ENCODE measurements around the gene CEP112.

The CEP112 gene

GRCh38 chr17:65634533-65634932 lies 557.4 kb downstream of the CEP112 start:
- Histone ChIP-seq H3K27ac (ENCODE audit: low read length) (no peak overlapping the region), H3F3A (ENCODE audit: insufficient read depth, low read length) (no peaks in the 10 kb centered on the region), H3K4me1 (ENCODE audit: low read length) (no peaks in the 10 kb centered on the region), H4K20me1 (ENCODE audit: insufficient read depth, low read length) (no peaks in the 10 kb centered on the region), H3K4me2 (ENCODE audit: low read depth, low read length) (no peak overlapping the region), H3K36me3 (replicated peaks; ENCODE audit: insufficient read depth, low read length) (no peaks in the 10 kb centered on the region), H3K79me2 (ENCODE audit: low read length) (no peaks in the 10 kb centered on the region), H3K4me3 (ENCODE audit: low read length) (no peak overlapping the region), H2AFZ (ENCODE audit: low read length) (no peak overlapping the region), H3K27me3 (replicated peaks; ENCODE audit: insufficient read depth, low read length) (no peaks in the 10 kb centered on the region), H3K9me2 (replicated peaks; ENCODE audit: insufficient read depth, low read length) (no peaks in the 10 kb centered on the region), H3K9me3 (replicated peaks; ENCODE audit: insufficient read depth, low read length) (no peaks in the 10 kb centered on the region), H3K9ac (ENCODE audit: low read length) (no peak overlapping the region)
- DNase-seq, result no peak
- TF ChIP-seq EZH2 (optimal IDR thresholded peaks at IDR 0.05; ENCODE audit: low read depth, low read length) (no peak), CTCF (IDR thresholded peaks at IDR 0.05; ENCODE audit: low read length) (no peak), EZH2phosphoT487 (IDR thresholded peaks at IDR 0.05; ENCODE audit: low read length) (no peak)

- Histone ChIP-seq H3K27ac (ENCODE audit: low read length) (no peak overlapping the region), H3K4me3 (ENCODE audit: low read length) (no peak overlapping the region), H2AFZ (ENCODE audit: low read length) (no peak overlapping the region), H3K27me3 (replicated peaks; ENCODE audit: insufficient read depth, low read length) (no peaks in the 10 kb centered on the region), H3K9me3 (replicated peaks; ENCODE audit: insufficient read depth, low read length) (no peaks in the 10 kb centered on the region), H3K36me3 (replicated peaks; ENCODE audit: insufficient read depth, low read length) (no peaks in the 10 kb centered on the region), H4K20me1 (ENCODE audit: insufficient read depth, low read length) (no peaks in the 10 kb centered on the region), H3K9ac (ENCODE audit: low read length) (no peak overlapping the region), H3F3A (ENCODE audit: insufficient read depth, low read length) (no peaks in the 10 kb centered on the region), H3K4me2 (ENCODE audit: low read depth, low read length) (no peak overlapping the region), H3K4me1 (ENCODE audit: low read length) (no peaks in the 10 kb centered on the region), H3K79me2 (ENCODE audit: low read length) (no peaks in the 10 kb centered on the region), H3K9me2 (replicated peaks; ENCODE audit: insufficient read depth, low read length) (no peaks in the 10 kb centered on the region)
- TF ChIP-seq EZH2phosphoT487 (IDR thresholded peaks at IDR 0.05; ENCODE audit: low read length) (no peak), EZH2 (optimal IDR thresholded peaks at IDR 0.05; ENCODE audit: low read depth, low read length) (no peak), CTCF (IDR thresholded peaks at IDR 0.05; ENCODE audit: low read length) (no peak)
- DNase-seq, result no peak
These were observed 557.9 kb downstream of the CEP112 start for GRCh38 chr17:65633988-65634387.

- Histone ChIP-seq H3K27ac (ENCODE audit: low read length) (no peak overlapping the region), H3K9me3 (replicated peaks; ENCODE audit: insufficient read depth, low read length) (no peaks in the 10 kb centered on the region), H3K4me1 (ENCODE audit: low read length) (no peaks in the 10 kb centered on the region), H3F3A (ENCODE audit: insufficient read depth, low read length) (no peaks in the 10 kb centered on the region), H4K20me1 (ENCODE audit: insufficient read depth, low read length) (no peaks in the 10 kb centered on the region), H3K9me2 (replicated peaks; ENCODE audit: insufficient read depth, low read length) (no peaks in the 10 kb centered on the region), H3K36me3 (replicated peaks; ENCODE audit: insufficient read depth, low read length) (no peaks in the 10 kb centered on the region), H2AFZ (ENCODE audit: low read length) (no peak overlapping the region), H3K4me2 (ENCODE audit: low read depth, low read length) (no peak overlapping the region), H3K4me3 (ENCODE audit: low read length) (no peak overlapping the region), H3K9ac (ENCODE audit: low read length) (no peak overlapping the region), H3K27me3 (replicated peaks; ENCODE audit: insufficient read depth, low read length) (no peaks in the 10 kb centered on the region), H3K79me2 (ENCODE audit: low read length) (no peaks in the 10 kb centered on the region)
- no peak for TF ChIP-seq EZH2 (optimal IDR thresholded peaks at IDR 0.05; ENCODE audit: low read depth, low read length)
- TF ChIP-seq EZH2phosphoT487 (IDR thresholded peaks at IDR 0.05; ENCODE audit: low read length), result no peak
- TF ChIP-seq CTCF (IDR thresholded peaks at IDR 0.05; ENCODE audit: low read length), result no peak
- DNase-seq, result no peak
These were observed 558.6 kb downstream of the CEP112 start for GRCh38 chr17:65633146-65633881.

All from MM.1S (cell line).